SK-N-SH treated with all-trans-retinoic acid at 6 μM for 48 hours (cell line): ENCODE data around the gene FEV.

Experiments
- ATAC-seq: fragments of 200-7000 bp; cut with Tn5 transposase; 3 replicates; pipeline ENCODE4 v1.9.1; 2020; ENCODE audit warnings: mild to moderate bottlenecking, moderate library complexity
- ARNTL ChIP-seq: fragments of 450-650 bp; formaldehyde crosslinking; IDR thresholded peaks from 2 replicates; pipeline ENCODE4 v1.5.0; 2020; ENCODE audit warnings: low read depth, mild to moderate bottlenecking, moderate library complexity, borderline replicate concordance
- BACH2 ChIP-seq: fragments of 250-450 bp; sonication (Bioruptor Pico); IDR thresholded peaks from 2 replicates; pipeline ENCODE4 v1.9.0; 2021; ENCODE audit warnings: mild to moderate bottlenecking, borderline replicate concordance
- CSDC2 ChIP-seq: fragments of 250-450 bp; sonication (Bioruptor Pico); IDR thresholded peaks from 2 replicates; pipeline ENCODE4 v1.5.0; 2020; ENCODE audit warnings: mild to moderate bottlenecking, moderate library complexity
- ESRRG ChIP-seq: fragments of 250-450 bp; sonication (Bioruptor Pico); IDR thresholded peaks from 2 replicates; pipeline ENCODE4 v1.6.1; 2021; ENCODE audit warnings: mild to moderate bottlenecking
- GLIS3 ChIP-seq: fragments of 250-450 bp; sonication (Bioruptor Pico); IDR thresholded peaks from 2 replicates; pipeline ENCODE4 v1.5.0; 2020; ENCODE audit warnings: mild to moderate bottlenecking, moderate library complexity
- ISL1 ChIP-seq: fragments of 250-450 bp; sonication (Bioruptor Pico); IDR thresholded peaks from 2 replicates; pipeline ENCODE4 v2.1.2; 2022; ENCODE audit warnings: mild to moderate bottlenecking, moderate library complexity
- OSR1 ChIP-seq: fragments of 250-450 bp; sonication (Bioruptor Pico); IDR thresholded peaks from 2 replicates; pipeline ENCODE4 v1.8.0; 2022; ENCODE audit warnings: moderate library complexity, mild to moderate bottlenecking, inconsistent platforms
- PPARA ChIP-seq: fragments of 250-450 bp; sonication (Bioruptor Pico); IDR thresholded peaks from 2 replicates; pipeline ENCODE4 v1.5.0; 2020; ENCODE audit warnings: mild to moderate bottlenecking, borderline replicate concordance
- RARB ChIP-seq: fragments of 250-450 bp; sonication (Bioruptor Pico); IDR thresholded peaks from 2 replicates; pipeline ENCODE4 v1.8.0; 2021; ENCODE audit warnings: mild to moderate bottlenecking, moderate library complexity
- SNAI2 ChIP-seq: fragments of 250-450 bp; sonication (Bioruptor Pico); IDR thresholded peaks from 2 replicates; pipeline ENCODE4 v1.5.0; 2020; ENCODE audit warnings: mild to moderate bottlenecking, moderate library complexity
- TCF4 ChIP-seq: fragments of 250-450 bp; sonication (Bioruptor Pico); IDR thresholded peaks from 2 replicates; pipeline ENCODE4 v1.8.0; 2021; ENCODE audit warnings: mild to moderate bottlenecking, moderate library complexity, borderline replicate concordance
- TOX ChIP-seq: fragments of 250-450 bp; sonication (Bioruptor Pico); IDR thresholded peaks from 2 replicates; pipeline ENCODE4 v1.8.0; 2021; ENCODE audit warnings: mild to moderate bottlenecking, moderate library complexity, borderline replicate concordance
- ZC3H10 ChIP-seq: fragments of 250-450 bp; sonication (Bioruptor Pico); IDR thresholded peaks from 2 replicates; pipeline ENCODE4 v1.5.1; 2021; ENCODE audit warnings: mild to moderate bottlenecking, moderate library complexity
- ZFP3 ChIP-seq: fragments of 250-450 bp; sonication (Bioruptor Pico); IDR thresholded peaks from 2 replicates; pipeline ENCODE4 v1.5.0; 2020; ENCODE audit warnings: mild to moderate bottlenecking, moderate library complexity
- ZNF565 ChIP-seq: fragments of 450-650 bp; formaldehyde crosslinking; conservative IDR thresholded peaks from 2 replicates; pipeline ENCODE4 v1.5.0; 2020; ENCODE audit warnings: low read depth, mild to moderate bottlenecking, moderate library complexity
- ZNF70 ChIP-seq: fragments of 450-650 bp; formaldehyde crosslinking; IDR thresholded peaks from 2 replicates; pipeline ENCODE4 v1.5.0; 2020; ENCODE audit warnings: mild to moderate bottlenecking, moderate library complexity
- ZNF8 ChIP-seq: fragments of 450-650 bp; formaldehyde crosslinking; IDR thresholded peaks from 2 replicates; pipeline ENCODE4 v1.5.0; 2020; ENCODE audit warnings: mild to moderate bottlenecking, moderate library complexity
- TF ChIP-seq, protein P1 (sequence below): fragments of 250-450 bp; sonication (Bioruptor Pico); IDR thresholded peaks from 2 replicates; pipeline ENCODE4 v1.5.1; 2020; ENCODE audit warnings: low read depth, mild to moderate bottlenecking, moderate library complexity
- TF ChIP-seq, protein P2 (sequence below): fragments of 250-450 bp; sonication (Bioruptor Pico); IDR thresholded peaks from 2 replicates; pipeline ENCODE4 v1.8.0; 2020; ENCODE audit warnings: mild to moderate bottlenecking, moderate library complexity, borderline replicate concordance
- TF ChIP-seq, protein P3 (sequence below): fragments of 250-450 bp; sonication (Bioruptor Pico); IDR thresholded peaks from 2 replicates; pipeline ENCODE4 v1.5.0; 2020; ENCODE audit warnings: mild to moderate bottlenecking, moderate library complexity

FEV gene

DNA sequence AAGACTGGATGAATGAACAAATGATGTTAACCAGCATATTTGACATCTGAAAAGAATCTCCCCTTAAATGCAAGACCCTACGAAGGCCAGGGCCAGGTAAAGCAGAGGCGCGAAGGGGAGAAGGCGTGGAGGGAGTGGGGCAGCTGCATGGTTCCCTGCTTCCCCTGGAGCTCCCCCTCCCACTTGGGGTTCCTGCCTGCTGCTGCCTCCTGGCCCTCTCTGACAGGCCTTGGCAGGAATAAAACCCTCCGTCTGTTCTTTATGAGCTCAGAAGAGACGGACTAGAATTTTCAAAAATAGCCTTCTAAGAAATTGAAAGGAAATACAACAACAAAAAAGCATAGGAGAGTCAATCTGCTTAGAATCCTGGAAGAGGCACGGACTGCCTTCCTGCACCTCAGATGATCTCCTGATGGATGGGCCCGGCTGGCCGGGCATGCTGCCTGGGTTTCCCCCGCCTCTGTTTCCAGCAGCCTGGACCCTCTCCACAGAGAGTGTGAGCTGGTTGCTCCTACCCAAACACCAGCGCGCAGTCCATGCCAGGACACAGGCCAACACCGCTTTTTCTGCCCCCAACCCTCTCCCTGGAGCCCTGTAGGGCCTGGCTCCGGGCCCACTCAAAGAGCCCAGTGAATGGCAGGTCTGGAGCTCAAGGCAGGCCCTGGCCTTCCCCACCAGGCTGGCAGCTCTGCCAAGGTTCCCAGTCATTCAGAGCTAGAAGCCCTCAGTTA, 32.4 kb upstream of the FEV start:
- TF ChIP-seq TOX (CRISPR knock-in tag), result no peak
- TF ChIP-seq TCF4 (CRISPR knock-in tag), result no peak
- TF ChIP-seq ISL1 (CRISPR knock-in tag), result no peak
- TF ChIP-seq, protein P1, sequence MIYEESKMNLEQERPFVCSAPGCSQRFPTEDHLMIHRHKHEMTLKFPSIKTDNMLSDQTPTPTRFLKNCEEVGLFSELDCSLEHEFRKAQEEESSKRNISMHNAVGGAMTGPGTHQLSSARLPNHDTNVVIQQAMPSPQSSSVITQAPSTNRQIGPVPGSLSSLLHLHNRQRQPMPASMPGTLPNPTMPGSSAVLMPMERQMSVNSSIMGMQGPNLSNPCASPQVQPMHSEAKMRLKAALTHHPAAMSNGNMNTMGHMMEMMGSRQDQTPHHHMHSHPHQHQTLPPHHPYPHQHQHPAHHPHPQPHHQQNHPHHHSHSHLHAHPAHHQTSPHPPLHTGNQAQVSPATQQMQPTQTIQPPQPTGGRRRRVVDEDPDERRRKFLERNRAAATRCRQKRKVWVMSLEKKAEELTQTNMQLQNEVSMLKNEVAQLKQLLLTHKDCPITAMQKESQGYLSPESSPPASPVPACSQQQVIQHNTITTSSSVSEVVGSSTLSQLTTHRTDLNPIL, result no peak
- TF ChIP-seq BACH2 (CRISPR knock-in tag), result no peak
- TF ChIP-seq, all 23 proteins: peak for 0
- ATAC-seq, result no peak

- ATAC-seq, result no peak
- TF ChIP-seq CSDC2 (CRISPR knock-in tag) (no peak), GLIS3 (CRISPR knock-in tag) (no peak), ZNF70 (CRISPR knock-in tag) (no peak), TCF4 (CRISPR knock-in tag) (no peak)
These were observed 31.7 kb upstream of the FEV start for GRCh38 chr2:219016721-219017120.

DNA sequence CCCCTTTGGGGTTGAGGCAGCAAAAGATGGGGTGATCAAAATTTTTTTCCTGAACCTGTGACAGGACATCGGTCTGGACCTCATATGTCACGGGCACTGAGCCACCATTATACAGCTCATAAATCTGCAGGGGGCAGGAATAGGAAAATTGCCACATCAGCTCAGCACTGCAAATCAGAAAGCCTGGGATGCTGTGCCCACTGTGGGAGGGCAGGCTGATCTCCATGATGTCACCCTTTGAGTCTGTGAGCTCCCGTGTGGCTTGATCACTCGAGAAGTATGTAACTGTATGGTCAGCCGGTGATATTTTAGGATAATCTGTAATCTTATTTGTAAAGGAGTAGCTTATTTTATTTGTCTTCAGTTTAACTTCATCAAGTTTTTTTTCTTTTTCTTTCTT, 25.9 kb upstream of the FEV start:
- ATAC-seq, result no peak
- TF ChIP-seq, protein P2, sequence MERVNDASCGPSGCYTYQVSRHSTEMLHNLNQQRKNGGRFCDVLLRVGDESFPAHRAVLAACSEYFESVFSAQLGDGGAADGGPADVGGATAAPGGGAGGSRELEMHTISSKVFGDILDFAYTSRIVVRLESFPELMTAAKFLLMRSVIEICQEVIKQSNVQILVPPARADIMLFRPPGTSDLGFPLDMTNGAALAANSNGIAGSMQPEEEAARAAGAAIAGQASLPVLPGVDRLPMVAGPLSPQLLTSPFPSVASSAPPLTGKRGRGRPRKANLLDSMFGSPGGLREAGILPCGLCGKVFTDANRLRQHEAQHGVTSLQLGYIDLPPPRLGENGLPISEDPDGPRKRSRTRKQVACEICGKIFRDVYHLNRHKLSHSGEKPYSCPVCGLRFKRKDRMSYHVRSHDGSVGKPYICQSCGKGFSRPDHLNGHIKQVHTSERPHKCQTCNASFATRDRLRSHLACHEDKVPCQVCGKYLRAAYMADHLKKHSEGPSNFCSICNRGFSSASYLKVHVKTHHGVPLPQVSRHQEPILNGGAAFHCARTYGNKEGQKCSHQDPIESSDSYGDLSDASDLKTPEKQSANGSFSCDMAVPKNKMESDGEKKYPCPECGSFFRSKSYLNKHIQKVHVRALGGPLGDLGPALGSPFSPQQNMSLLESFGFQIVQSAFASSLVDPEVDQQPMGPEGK (CRISPR knock-in tag), result no peak
- TF ChIP-seq ISL1 (CRISPR knock-in tag) (no peak), ZNF565 (CRISPR knock-in tag) (no peak), RARB (CRISPR knock-in tag) (no peak), GLIS3 (CRISPR knock-in tag) (no peak), ZNF8 (no peak), ZFP3 (CRISPR knock-in tag) (no peak), ZC3H10 (CRISPR knock-in tag) (no peak), SNAI2 (CRISPR knock-in tag) (no peak), PPARA (CRISPR knock-in tag) (no peak), ARNTL (CRISPR knock-in tag) (no peak), BACH2 (CRISPR knock-in tag) (no peak), TOX (CRISPR knock-in tag) (no peak)

GRCh38 chr2:219010162-219010756, 25.3 kb upstream of the FEV start:
- TF ChIP-seq ESRRG (CRISPR knock-in tag), result no peak
- no peak for TF ChIP-seq CSDC2 (CRISPR knock-in tag)
- no peak for TF ChIP-seq TCF4 (CRISPR knock-in tag)
- TF ChIP-seq GLIS3 (CRISPR knock-in tag), result no peak
- no peak for TF ChIP-seq TOX (CRISPR knock-in tag)
- peak; percentile 71 for ATAC-seq

DNA sequence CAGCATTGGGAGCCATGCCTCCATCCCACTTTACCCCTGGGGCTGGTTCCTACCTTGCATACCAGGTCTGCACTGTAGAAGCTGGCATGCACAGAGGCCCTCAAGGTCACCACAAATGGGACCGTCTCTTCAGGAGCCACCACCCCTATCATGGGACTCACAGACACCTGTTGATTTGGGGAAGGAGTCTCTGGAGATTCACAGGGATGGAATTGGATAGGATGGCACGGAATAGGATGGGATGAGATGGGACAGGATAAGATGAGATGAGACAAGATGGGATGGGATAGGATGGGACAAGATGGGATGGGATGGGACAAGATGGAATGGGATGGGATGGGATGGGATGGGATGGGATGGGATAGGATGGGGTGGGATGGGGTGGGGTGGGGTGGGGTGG, 24.3 kb upstream of the FEV start:
- no peak for ATAC-seq
- no peak for TF ChIP-seq RARB (CRISPR knock-in tag)
- no peak for TF ChIP-seq TOX (CRISPR knock-in tag)
- TF ChIP-seq, protein P3, sequence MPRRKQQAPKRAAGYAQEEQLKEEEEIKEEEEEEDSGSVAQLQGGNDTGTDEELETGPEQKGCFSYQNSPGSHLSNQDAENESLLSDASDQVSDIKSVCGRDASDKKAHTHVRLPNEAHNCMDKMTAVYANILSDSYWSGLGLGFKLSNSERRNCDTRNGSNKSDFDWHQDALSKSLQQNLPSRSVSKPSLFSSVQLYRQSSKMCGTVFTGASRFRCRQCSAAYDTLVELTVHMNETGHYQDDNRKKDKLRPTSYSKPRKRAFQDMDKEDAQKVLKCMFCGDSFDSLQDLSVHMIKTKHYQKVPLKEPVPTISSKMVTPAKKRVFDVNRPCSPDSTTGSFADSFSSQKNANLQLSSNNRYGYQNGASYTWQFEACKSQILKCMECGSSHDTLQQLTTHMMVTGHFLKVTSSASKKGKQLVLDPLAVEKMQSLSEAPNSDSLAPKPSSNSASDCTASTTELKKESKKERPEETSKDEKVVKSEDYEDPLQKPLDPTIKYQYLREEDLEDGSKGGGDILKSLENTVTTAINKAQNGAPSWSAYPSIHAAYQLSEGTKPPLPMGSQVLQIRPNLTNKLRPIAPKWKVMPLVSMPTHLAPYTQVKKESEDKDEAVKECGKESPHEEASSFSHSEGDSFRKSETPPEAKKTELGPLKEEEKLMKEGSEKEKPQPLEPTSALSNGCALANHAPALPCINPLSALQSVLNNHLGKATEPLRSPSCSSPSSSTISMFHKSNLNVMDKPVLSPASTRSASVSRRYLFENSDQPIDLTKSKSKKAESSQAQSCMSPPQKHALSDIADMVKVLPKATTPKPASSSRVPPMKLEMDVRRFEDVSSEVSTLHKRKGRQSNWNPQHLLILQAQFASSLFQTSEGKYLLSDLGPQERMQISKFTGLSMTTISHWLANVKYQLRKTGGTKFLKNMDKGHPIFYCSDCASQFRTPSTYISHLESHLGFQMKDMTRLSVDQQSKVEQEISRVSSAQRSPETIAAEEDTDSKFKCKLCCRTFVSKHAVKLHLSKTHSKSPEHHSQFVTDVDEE (CRISPR knock-in tag), result no peak
- TF ChIP-seq ZNF8, result no peak
- no peak for TF ChIP-seq ZNF565 (CRISPR knock-in tag)
- TF ChIP-seq, protein P2 (CRISPR knock-in tag), result no peak
- no peak for TF ChIP-seq OSR1
